Measurements from ENCODE around the gene PIGO.

Gene PIGO

DNA sequence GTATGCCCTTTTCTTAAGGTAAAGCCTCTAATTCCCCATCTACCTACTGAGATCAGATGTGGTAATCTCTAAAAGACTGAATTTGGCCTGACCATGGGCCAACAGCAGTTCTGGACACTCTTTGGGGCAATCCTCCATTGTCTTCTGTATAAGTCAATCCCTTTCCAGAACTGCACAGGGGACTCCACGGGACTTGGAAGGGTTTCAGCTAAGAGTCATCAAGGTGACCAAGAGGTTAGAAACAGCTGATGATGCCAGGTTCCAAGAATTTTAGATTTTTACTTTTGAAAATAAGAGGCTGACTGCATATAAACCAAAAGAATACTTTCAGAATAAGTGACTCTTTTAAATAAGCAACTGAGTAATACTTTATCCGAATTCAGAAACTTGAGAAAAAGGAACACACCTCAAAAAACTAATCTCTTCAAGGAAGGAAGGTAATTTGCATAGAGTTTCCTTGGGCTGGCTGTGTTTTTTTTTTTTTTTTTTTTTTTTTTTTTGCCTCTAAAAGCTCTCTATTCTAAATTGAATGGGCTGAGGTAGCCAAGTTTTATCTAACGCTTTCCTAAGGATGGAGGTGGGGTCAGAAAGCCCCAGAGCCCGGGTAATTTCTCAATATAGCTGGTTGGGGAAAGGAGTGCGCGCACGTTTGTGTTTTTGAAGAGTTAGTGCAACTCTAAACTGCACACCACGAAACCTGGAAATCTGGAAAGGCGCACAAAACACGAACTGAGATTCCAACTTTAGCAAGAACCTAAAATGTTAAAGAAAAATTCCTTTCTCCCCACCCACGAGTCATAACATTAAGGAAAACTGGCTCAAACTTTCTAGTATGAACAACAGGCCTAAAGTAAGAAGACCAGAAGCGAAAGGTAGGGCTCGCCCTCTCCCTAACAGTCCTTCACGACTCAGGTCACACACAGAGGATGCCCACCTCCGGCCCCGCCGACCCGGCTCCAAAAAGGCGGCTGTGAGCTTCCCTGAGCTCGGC lies 25.3 kb downstream of the PIGO start:
- DNase-seq, result peak; percentile 18

DNA sequence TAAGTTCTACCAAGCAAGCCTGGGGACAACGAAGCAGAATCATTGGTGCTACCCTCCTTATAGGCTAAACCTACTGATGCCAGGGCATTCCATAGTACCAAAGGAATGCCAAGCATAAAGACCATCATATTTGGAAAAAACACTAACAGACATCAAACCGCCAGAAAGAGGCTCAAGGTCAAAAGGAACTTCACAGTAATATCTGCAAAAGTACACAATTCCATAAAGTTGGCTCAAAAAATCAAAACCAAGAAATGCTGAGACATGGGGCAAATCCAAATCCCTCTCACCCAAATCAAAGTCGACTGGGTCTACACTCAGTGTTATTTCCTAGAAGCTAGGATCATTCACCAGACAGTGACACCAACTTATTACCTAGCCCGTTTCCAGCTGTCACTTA lies 27.4 kb downstream of the PIGO start:
- no peak for DNase-seq

DNA sequence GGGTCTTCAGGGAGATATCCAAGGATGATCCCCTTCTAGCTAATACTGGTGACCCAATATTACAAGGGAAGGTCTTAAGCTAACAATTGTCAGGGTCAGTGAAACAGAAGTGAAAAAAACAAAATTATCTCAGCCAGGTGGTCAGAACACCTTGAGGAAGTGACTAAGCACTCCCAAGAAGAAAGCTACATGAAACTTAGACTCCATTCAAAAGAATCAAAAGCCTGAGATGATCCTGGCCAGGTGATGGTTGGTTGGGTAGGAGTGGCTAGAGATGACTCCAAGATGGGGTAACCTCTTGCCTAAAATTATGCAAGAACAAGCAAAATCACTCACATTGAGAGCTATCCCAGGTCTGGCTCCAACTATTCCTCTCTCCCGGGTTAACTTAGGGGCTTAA lies 29.3 kb downstream of the PIGO start:
- DNase-seq, result no peak

DNA sequence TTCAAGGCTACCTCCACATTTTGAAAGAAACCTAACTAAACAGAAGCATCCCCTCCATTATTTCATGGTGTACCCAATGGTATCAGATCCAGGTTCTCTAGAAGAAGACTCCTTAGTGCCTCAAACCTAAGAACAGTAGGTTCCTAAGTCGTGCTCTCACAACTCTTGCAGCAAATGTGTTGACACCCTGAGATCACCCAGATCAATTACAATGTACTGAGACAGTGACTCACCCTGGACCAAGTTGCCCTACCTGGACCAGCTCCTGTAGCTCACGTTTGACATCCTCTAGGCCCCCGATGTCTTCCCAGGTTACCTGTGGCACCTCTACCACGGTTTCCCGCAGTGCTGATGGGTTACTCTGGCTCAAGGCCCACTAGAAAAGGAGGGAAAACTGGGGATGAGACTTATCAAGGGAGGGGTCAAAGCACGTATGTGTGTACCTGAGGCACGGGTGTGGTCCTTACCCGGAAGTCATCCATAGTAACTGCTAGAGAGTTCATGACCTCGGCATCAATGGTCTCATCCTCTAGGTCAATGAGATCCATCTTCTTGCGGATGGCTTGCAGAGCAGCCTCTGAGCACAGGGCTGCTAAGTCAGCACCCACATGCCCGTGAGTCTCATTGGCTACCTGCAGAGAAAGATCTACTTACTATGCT lies 35.7 kb downstream of the PIGO start:
- no peak for DNase-seq

DNA sequence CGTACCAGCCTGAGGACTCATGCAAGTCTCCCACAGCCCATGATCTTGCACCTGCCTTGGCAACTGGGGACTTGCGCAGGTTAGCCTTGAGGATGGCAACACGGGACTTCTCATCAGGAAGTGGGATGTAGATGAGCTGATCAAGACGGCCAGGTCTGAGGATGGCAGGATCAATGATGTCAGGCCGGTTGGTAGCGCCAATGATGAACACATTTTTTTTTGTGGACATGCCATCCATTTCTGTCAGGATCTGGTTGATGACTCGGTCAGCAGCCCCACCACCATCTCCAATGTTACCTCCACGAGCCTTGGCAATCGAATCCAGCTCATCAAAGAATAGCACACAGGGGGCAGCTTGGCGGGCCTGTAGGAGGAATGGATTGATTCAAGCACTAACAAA lies 37.0 kb downstream of the PIGO start:
- DNase-seq, result no peak

DNA sequence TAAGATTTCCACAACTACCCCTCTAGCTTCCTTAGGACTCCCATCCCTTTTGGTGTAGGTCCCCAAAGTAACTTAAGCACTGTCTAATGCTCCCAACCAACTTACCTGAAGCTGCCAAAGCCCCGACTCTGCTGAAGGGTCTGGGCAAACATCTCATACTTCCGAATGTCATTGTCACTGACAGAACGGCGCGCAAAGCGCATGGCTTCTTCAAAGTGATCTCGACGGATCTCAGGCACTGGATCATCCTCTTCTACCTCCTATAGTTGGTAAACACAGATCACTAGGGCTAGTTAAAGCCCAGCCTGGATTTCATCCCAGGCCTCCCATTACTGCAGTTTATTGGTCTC lies 39.1 kb downstream of the PIGO start:
- no peak for DNase-seq

DNA sequence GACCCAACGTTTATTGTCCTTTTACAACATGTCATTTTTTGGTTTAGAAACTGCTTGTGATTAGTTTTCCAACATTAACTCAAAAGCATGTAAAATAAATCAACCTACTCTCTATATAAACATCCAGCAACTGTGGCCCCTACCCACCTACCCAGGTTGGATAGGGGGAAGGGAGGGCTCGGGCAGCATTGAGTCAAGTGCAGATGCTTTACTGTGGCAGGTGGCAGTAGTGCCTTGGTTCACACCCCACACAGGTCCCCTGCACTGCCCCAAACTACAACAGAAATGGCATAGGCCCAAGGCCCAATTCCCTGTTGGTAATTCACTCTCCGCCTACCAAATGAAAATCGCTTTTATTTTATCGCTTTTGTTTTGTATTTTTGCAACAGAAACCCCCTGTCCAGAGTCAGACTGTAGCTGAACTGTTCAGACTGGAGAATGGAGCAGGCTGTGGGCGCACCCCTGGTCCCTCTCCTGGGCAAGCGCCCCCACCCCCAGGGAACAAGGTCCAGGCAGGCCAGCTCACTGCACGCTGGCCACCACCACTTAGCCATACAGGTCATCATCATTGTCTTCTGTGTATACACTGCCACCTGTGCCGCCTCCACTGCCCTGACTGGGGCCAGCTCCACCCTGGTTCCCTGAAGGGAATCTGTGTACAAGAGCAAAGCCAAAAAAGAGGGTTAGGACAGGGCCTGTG lies 39.7 kb downstream of the PIGO start:
- no peak for DNase-seq

DNA sequence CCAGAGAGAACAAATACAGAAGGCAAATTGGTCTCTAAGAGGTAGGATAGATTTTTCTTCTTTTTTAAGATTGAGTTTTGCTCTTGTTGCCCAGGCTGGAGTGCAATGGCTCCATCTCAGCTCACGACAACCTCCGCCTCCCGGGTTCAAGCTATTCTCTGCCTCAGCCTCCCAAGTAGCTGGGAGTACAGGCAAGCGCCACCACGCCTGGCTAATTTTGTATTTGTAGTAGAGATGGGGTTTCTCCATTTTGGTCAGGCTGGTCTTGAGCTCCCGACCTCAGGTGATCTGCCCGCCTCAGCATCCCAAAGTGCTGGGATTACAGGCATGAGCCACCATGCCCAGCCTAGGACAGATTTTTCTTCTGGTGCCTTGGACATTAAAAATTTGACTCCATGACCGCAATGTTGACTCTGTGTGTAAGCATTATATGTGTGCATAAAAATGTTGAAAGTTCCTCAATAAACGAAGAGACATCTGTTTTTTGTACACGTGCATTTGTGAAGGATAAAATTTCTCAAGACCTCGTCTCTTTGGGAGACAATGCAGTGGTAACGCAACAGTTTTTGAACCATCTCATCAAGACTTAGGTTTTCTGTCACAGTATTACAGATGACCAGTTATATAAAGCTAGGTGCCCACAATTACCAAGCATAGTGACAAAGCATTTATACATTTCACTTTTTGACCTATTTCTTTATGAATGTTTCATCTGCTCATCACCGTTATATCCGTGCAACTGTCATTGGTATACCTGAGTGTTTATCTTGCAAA lies 41.3 kb downstream of the PIGO start:
- no peak for DNase-seq

DNA sequence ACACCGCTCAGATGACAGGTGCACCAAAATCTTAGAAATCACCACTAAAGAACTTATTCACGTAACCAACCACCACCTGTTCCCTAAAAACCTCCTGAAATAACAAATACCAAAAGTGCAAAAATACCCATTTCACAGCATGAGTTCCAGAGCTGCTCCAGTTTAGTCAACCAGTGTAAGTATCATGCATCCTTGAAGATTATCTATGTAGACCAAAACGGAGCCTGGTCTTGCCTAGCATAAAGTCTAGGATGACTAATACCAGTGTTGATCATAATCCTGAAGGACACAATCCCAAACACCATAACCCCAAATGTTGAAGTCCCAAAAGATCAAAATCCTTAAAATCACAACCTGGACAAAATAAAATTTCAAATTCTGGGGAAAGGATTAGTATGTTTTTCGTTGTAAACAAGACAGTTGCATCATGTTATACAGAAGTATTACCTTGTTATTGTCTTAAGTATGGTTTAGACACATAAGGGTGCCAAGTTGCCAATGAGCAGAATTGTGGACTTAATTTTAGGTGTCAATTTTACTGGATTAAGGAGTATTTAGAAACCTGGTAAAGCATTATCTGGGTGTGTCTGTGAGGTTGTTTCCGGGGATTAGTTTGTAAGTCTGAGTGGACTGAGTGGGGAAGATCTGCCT lies 42.1 kb downstream of the PIGO start:
- DNase-seq, result no peak

DNA sequence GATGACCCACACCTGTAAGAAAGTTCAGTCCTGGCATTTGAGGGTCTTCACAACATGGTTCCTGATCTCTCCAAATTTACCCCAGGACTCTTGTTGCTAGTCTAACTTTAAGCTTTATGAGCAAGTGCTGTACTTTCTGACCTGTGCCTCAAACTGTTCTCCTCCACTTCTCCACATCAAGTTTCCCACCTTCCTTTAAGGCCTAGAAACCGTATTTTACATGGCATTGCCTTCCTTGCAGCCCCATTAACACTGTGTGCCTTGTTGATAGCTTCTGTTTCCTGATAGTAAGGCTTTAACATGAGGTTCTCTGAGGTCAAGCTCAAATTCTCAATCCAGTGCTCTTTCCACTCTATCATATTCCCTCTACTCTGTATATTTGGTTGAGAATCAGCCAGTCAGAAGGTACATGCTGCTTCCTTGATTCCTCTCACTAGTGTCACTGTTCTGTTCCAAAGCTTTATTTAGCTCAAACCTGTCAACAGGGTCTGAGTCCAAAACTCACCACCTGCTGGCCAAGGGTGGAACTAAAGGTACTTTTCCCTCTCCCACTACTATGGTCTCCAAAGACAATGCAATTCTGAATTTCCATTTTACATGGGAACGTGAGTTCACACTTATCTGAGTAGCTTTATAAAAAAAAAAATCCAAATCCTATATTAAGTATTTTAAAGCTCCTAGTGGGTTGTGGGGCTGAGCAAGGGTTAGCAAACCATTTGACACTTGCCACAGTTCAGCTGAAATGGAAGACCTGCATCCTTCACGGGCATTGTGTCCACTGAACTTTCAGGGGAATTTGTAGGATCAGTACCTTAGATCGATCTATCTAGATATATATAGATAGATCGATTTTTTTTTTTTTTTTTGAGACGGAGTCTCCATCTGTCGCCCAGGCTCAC lies 45.1 kb downstream of the PIGO start:
- peak; percentile 45 for DNase-seq

DNA sequence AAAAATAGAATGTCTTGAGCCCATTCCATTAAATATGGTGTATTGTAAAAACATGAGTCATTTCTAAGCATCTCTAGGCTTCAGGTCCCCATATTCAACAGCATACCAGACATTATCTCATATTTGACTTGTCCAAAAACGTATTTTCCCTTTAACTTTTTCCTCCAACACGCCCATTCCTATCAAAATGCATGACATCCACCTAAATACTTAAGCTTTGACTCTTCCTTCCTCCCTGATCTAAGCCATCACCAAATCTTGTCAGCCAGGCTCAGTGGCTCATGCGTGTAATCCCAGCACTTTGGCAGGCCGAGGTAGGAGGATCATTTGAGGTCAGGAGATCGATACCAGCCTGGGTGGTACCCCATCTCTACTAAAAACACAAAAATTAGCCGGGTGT lies 47.9 kb downstream of the PIGO start:
- no peak for DNase-seq

DNA sequence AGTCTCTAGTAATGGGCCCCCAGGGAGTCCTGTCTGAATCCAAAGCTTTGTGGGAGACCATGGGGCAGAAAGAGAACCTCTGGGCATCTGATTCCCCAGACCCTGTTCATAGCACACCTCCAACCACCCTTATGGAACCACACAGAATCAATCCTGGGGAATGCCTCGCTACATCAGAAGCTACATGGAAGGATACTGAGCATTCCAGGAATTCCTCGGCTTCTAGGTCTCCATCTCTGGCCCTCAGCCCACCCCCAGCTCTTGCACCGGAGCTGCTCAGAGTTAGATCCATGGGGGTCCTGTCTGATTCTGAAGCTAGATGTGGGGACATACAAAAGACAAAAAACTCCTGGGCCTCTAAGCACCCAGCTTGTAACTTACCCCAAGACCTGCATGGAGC lies 52.3 kb downstream of the PIGO start:
- DNase-seq, result peak; percentile 34

DNA sequence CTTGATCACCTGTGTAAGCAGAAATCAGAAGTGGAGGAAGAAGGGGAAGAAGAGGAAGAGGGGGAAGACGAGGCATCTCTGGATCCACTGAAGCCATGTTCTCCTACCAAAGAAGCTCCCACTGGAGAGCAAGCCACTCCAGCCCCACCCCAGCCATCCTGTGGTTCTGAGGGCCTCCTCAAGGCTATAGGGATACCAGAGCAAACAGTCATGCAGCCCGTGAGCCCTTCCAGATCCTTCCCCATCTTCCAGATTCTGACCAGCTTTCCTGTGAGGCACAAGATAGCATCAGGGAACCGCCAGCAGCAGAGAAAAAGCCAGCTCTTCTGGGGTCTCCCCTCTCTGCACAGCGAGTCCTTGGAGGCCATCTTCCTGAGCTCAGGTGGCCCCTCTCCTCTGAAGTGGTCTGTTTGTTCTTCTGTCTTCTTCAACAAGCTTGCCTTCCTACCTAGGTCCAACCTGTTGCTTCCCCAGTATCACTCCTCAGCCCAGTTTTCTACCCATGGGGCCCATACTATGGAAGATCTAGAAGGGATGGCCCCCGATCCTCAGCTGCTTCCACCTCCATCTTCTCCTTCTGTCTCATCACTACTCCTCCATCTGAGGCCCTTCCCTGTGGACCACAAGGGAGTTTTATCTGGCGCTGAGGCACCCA lies 53.4 kb downstream of the PIGO start:
- no peak for DNase-seq

DNA sequence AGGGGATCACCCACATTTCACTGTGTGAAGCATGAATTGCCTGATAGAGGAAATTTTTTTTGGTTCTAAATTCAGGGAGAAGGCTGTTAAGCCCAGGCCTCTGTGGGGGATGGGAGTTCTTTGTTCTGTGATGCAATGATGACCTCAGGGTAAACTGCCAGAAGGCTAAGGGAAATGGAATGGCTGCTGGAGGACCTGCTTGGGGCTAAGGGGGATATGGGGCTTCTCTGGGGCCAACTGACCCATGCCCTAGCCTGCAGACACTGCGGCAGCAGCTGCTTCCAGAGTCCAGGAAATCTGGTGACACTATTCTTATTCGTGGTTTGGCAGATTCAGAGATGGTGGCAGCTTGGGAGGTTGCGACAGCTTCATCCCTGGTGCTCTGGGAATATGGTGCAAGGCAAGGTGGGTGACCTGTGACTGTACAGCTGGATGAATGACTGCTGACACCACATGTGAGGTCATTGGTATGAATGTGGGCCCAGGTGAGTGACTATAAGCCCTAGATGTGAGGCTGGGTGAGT lies 54.2 kb downstream of the PIGO start:
- no peak for DNase-seq

Data from fibroblast of skin of scalp (primary cell).